Suprapubic skin (tissue), 4 donors: Measurements from ENCODE around the gene CACNG3. TPM values are rescaled to one million over a fixed set of nuclear protein-coding genes. Genes with fewer than 3 reads are reported as not detected.

Experiments used
- DNase-seq, 2 donors: peaks; one replicate each; pipeline ENCODE4 v3.0.0-alpha.2; 2019; ENCODE audit warnings: low spot score in 2 of 2
- H3K27ac ChIP-seq: fragments of 200-600 bp; sonication (generic); one replicate; pipeline ENCODE4 v1.5.1; 2019
- H3K27me3 ChIP-seq: fragments of 200-600 bp; sonication (generic); one replicate; pipeline ENCODE4 v1.5.1; 2019
- H3K36me3 ChIP-seq: fragments of 200-600 bp; sonication (generic); one replicate; pipeline ENCODE4 v1.5.1; 2019
- H3K4me1 ChIP-seq: fragments of 200-600 bp; sonication (generic); one replicate; pipeline ENCODE4 v1.5.1; 2019
- H3K4me3 ChIP-seq: fragments of 200-600 bp; sonication (generic); one replicate; pipeline ENCODE4 v1.5.1; 2019; ENCODE audit warnings: mild to moderate bottlenecking
- H3K9me3 ChIP-seq: fragments of 200-600 bp; sonication (generic); one replicate; pipeline ENCODE4 v1.5.1; 2019
- CTCF ChIP-seq, 2 donors: fragments of 200-600 bp in 1 of 2; fragments of 450-650 bp in 1 of 2; sonication (generic) in 1 of 2; IDR thresholded peaks; one replicate each; pipeline ENCODE4 v1.5.1; 2016 to 2019; ENCODE audit warnings: antibody characterized with exemption in 2 of 2, mild to moderate bottlenecking in 1 of 2, moderate library complexity in 1 of 2
- EP300 ChIP-seq: sonication (generic); formaldehyde crosslinking; IDR thresholded peaks from one replicate; pipeline ENCODE4 v1.6.1; 2017; ENCODE audit warnings: antibody characterized with exemption
- POLR2A ChIP-seq, 2 donors: fragments of 450-650 bp; IDR thresholded peaks; one replicate each; pipeline ENCODE4 v1.6.1; 2017; ENCODE audit warnings: antibody characterized with exemption in 2 of 2, mild to moderate bottlenecking in 2 of 2, moderate library complexity in 2 of 2
- POLR2AphosphoS5 ChIP-seq, 3 donors: sonication (generic); formaldehyde crosslinking; IDR thresholded peaks; one replicate each; pipeline ENCODE4 v1.6.1; 2017; ENCODE audit warnings: antibody characterized with exemption in 3 of 3
- WGBS: methylation state at CpG from one replicate; pipeline ENCODE4 v1.1.5; 2018; 5-methylcytosine and 5-hydroxymethylcytosine counted together
- total RNA-seq, 4 donors: library from RNA; depleted of rRNA; stranded (reverse); fragments of >200 nt; gene quantifications; one replicate each; pipeline ENCODE4 v1.1.0, GENCODE V29; 2016

The CACNG3 gene
- total RNA-seq, 4 donors from 2014 or later, result not detected

- DNase-seq, result no peak
- no peaks in the 10 kb centered on the region for H3K27me3 ChIP-seq
- no peaks in the 10 kb centered on the region for H3K9me3 ChIP-seq
- H3K4me3 ChIP-seq, result no peak overlapping the region
- H3K4me1 ChIP-seq, result no peaks in the 10 kb centered on the region
- H3K27ac ChIP-seq, result no peak overlapping the region
- no peaks in the 10 kb centered on the region for H3K36me3 ChIP-seq
- 73% methylated on average over 8 of the region's 8 CpGs for WGBS
- TF ChIP-seq POLR2A (IDR thresholded peaks at IDR 0.05) (no peak), EP300 (no peak), POLR2AphosphoS5 (IDR thresholded peaks at IDR 0.05) (no peak), CTCF (IDR thresholded peaks at IDR 0.05) (no peak)
Measured at GRCh38 chr16:24349320-24349719, 93.2 kb downstream of the CACNG3 start.

GRCh38 chr16:24352746-24353145, 96.6 kb downstream of the CACNG3 start:
- TF ChIP-seq CTCF (IDR thresholded peaks at IDR 0.05) (no peak), POLR2A (IDR thresholded peaks at IDR 0.05) (no peak), EP300 (no peak), POLR2AphosphoS5 (IDR thresholded peaks at IDR 0.05) (no peak)
- H3K36me3 ChIP-seq, result no peaks in the 10 kb centered on the region
- H3K27me3 ChIP-seq, result no peaks in the 10 kb centered on the region
- no peak overlapping the region for H3K4me3 ChIP-seq
- 75% methylated on average over 5 of the region's 5 CpGs for WGBS
- H3K9me3 ChIP-seq, result no peaks in the 10 kb centered on the region
- H3K27ac ChIP-seq, result no peak overlapping the region
- DNase-seq, result no peak
- no peaks in the 10 kb centered on the region for H3K4me1 ChIP-seq

GRCh38 chr16:24353622-24354021, 97.5 kb downstream of the CACNG3 start:
- Histone ChIP-seq H3K4me1 (no peaks in the 10 kb centered on the region), H3K27ac (no peak overlapping the region), H3K36me3 (no peaks in the 10 kb centered on the region), H3K27me3 (no peaks in the 10 kb centered on the region), H3K4me3 (no peak overlapping the region), H3K9me3 (no peaks in the 10 kb centered on the region)
- whole genome bisulfite sequencing, result 73% methylated on average over 5 of the region's 5 CpGs
- TF ChIP-seq CTCF (IDR thresholded peaks at IDR 0.05) (no peak), EP300 (no peak), POLR2AphosphoS5 (IDR thresholded peaks at IDR 0.05) (no peak), POLR2A (IDR thresholded peaks at IDR 0.05) (no peak)
- no peak for DNase-seq

- WGBS, result 71% methylated on average over 7 of the region's 7 CpGs
- TF ChIP-seq POLR2AphosphoS5 (IDR thresholded peaks at IDR 0.05) (no peak), CTCF (IDR thresholded peaks at IDR 0.05) (no peak), POLR2A (IDR thresholded peaks at IDR 0.05) (no peak), EP300 (no peak)
- Histone ChIP-seq H3K9me3 (no peaks in the 10 kb centered on the region), H3K36me3 (no peaks in the 10 kb centered on the region), H3K4me1 (no peaks in the 10 kb centered on the region), H3K27ac (no peak overlapping the region), H3K4me3 (no peak overlapping the region), H3K27me3 (no peaks in the 10 kb centered on the region)
- DNase-seq, result no peak
Measured at GRCh38 chr16:24357511-24357910, 101.4 kb downstream of the CACNG3 start.

- no peak for TF ChIP-seq POLR2A (IDR thresholded peaks at IDR 0.05)
- no peak for TF ChIP-seq EP300
- TF ChIP-seq POLR2AphosphoS5 (IDR thresholded peaks at IDR 0.05), result no peak
- no peak for TF ChIP-seq CTCF (IDR thresholded peaks at IDR 0.05)
- Histone ChIP-seq H3K4me1 (no peaks in the 10 kb centered on the region), H3K27me3 (no peaks in the 10 kb centered on the region), H3K4me3 (no peak overlapping the region), H3K27ac (no peak overlapping the region), H3K36me3 (no peaks in the 10 kb centered on the region), H3K9me3 (no peaks in the 10 kb centered on the region)
- WGBS, result 69% methylated on average over 5 of the region's 5 CpGs
- DNase-seq, result no peak
Measured at GRCh38 chr16:24358117-24358516, 102.0 kb downstream of the CACNG3 start.
